PC-3 (cell line): Measurements from ENCODE around the gene NDC80. TPM values are rescaled to one million over a fixed set of nuclear protein-coding genes. Genes with fewer than 3 reads are reported as not detected.

Source experiments
- ATAC-seq: fragments of 200-7000 bp; cut with Tn5 transposase; 2 replicates; pipeline ENCODE4 v1.9.1; 2020; ENCODE audit warnings: mild to moderate bottlenecking, moderate library complexity
- BruUV-seq: library from RNA; stranded (reverse); fragments of 400-500 nt; replicated peaks from 2 replicates; lab custom pipeline; 2021; lab: Mats Ljungman, UMichigan
- CTCF ChIA-PET: fragments of 300-600 bp; sonication (Branson Sonifier 250); formaldehyde crosslinking; loops from one replicate; lab custom pipeline; 2022; ENCODE audit warnings: antibody characterized with exemption; lab: Charles Lee
- POLR2A ChIA-PET: fragments of 300-600 bp; sonication (Branson Sonifier 250); formaldehyde crosslinking; loops from one replicate; lab custom pipeline; 2022; ENCODE audit warnings: antibody characterized with exemption; ENCODE audit not compliant: unreplicated experiment; lab: Charles Lee
- DNase-seq: peaks from one replicate; pipeline ENCODE4 v3.0.0-alpha.2; 2015
- H2AFZ ChIP-seq: fragments of 300-600 bp; sonication (generic); 2 replicates; pipeline ENCODE4 v1.6.0; 2016; ENCODE audit warnings: antibody characterized with exemption, low read length
- H3F3A ChIP-seq: fragments of 300-600 bp; sonication (generic); one replicate; pipeline ENCODE4 v1.6.0; 2017; ENCODE audit warnings: antibody characterized with exemption, low read length, control low read depth, mild to moderate bottlenecking; ENCODE audit not compliant: unreplicated experiment
- H3K27ac ChIP-seq: fragments of 300-600 bp; sonication (generic); 2 replicates; pipeline ENCODE4 v1.5.1; 2016; ENCODE audit warnings: mild to moderate bottlenecking, low read length
- H3K27me3 ChIP-seq: fragments of 300-600 bp; sonication (generic); 2 replicates; pipeline ENCODE4 v1.6.1; 2016; ENCODE audit warnings: low read length, mixed read lengths
- H3K36me3 ChIP-seq: fragments of 300-600 bp; sonication (generic); 2 replicates; pipeline ENCODE4 v1.6.1; 2016; ENCODE audit warnings: low read depth, mixed run types, low read length, mixed read lengths
- H3K4me1 ChIP-seq: fragments of 300-600 bp; sonication (generic); 2 replicates; pipeline ENCODE4 v1.5.1; 2016; ENCODE audit warnings: low read length; ENCODE audit not compliant: insufficient read depth
- H3K4me2 ChIP-seq: fragments of 300-600 bp; sonication (generic); 2 replicates; pipeline ENCODE4 v1.6.0; 2016; ENCODE audit warnings: low read length
- H3K4me3 ChIP-seq: fragments of 300-600 bp; sonication (generic); 2 replicates; pipeline ENCODE4 v1.5.1; 2016; ENCODE audit warnings: mild to moderate bottlenecking, low read length, mixed read lengths
- H3K79me2 ChIP-seq: fragments of 300-600 bp; sonication (generic); 2 replicates; pipeline ENCODE4 v1.6.1; 2017; ENCODE audit warnings: low read length, mixed read lengths
- H3K9ac ChIP-seq: fragments of 300-600 bp; sonication (generic); 2 replicates; pipeline ENCODE4 v1.6.0; 2016; ENCODE audit warnings: mild to moderate bottlenecking, low read length
- H3K9me2 ChIP-seq: fragments of 300-600 bp; sonication (generic); replicated peaks from 2 replicates; pipeline ENCODE4 v1.6.1; 2016; ENCODE audit warnings: mixed run types, low read length, mixed read lengths
- H3K9me3 ChIP-seq: fragments of 300-600 bp; sonication (generic); 2 replicates; pipeline ENCODE4 v1.6.1; 2016; ENCODE audit warnings: low read length, mixed read lengths
- H4K20me1 ChIP-seq: fragments of 300-600 bp; sonication (generic); 2 replicates; pipeline ENCODE4 v1.6.1; 2016; ENCODE audit warnings: low read length, mixed read lengths
- CTCF ChIP-seq: fragments of 300-600 bp; sonication (generic); conservative IDR thresholded peaks from 2 replicates; pipeline ENCODE4 v1.5.1; 2017; ENCODE audit warnings: antibody characterized with exemption, low read depth, mild to moderate bottlenecking, low read length
- EZH2 ChIP-seq: fragments of 300-600 bp; sonication (generic); IDR thresholded peaks from one replicate; pipeline ENCODE4 v1.6.1; 2017; ENCODE audit warnings: antibody characterized with exemption, mild to moderate bottlenecking, low read length; ENCODE audit not compliant: unreplicated experiment
- EZH2phosphoT487 ChIP-seq: fragments of 300-600 bp; sonication (generic); IDR thresholded peaks from 2 replicates; pipeline ENCODE4 v1.6.1; 2018; ENCODE audit warnings: mild to moderate bottlenecking, antibody characterized with exemption, low read length, borderline replicate concordance
- intact Hi-C: fragments of 100-400 bp; cut with micrococcal nuclease; formaldehyde crosslinking; loops from 2 replicates; pipeline ENCODE4 v1.9.0; 2023
- total RNA-seq: library from RNA; depleted of rRNA; stranded (reverse); fragments of >200 nt; gene quantifications from 2 replicates; pipeline ENCODE4 v1.2.3, GENCODE V29; 2014

Gene NDC80
- total RNA-seq, 1 experiment from 2014 or later, result 53.4 TPM

- Histone ChIP-seq H3K9me3 (no peaks in the 10 kb centered on the region), H3K9me2 (no peaks in the 10 kb centered on the region), H3K79me2 (no peaks in the 10 kb centered on the region), H3K4me2 (no peak overlapping the region), H3K27ac (no peak overlapping the region), H3K4me1 (no peaks in the 10 kb centered on the region), H3K9ac (no peak overlapping the region), H4K20me1 (no peaks in the 10 kb centered on the region), H2AFZ (no peak overlapping the region), H3K27me3 (no peaks in the 10 kb centered on the region), H3K4me3 (no peak overlapping the region), H3F3A (no peaks in the 10 kb centered on the region), H3K36me3 (no peaks in the 10 kb centered on the region)
- DNase-seq (no peak), ATAC-seq (no peak)
- CTCF ChIA-PET, result interaction anchor here (0.6 kb wide), 1 partner anchor 1307 kb away, joined by 6 read pairs; no protein-coding TSS in a partner anchor
- POLR2A ChIA-PET, result no interaction called here
- intact Hi-C loops, result loop anchor here (10.0 kb wide), 1 partner anchor 795 kb away; no protein-coding TSS in a partner anchor
- no TSS peak for BruUV-seq
- no peak for TF ChIP-seq CTCF
- TF ChIP-seq EZH2phosphoT487, result no peak
- no peak for TF ChIP-seq EZH2
These were observed 21.9 kb upstream of the NDC80 start for GRCh38 chr18:2549462-2549861.

GRCh38 chr18:2551425-2551824, 19.9 kb upstream of the NDC80 start:
- no peaks in the 10 kb centered on the region for H3K79me2 ChIP-seq
- no peak overlapping the region for H3K27ac ChIP-seq
- no peaks in the 10 kb centered on the region for H3K4me1 ChIP-seq
- H3K4me2 ChIP-seq, result no peak overlapping the region
- no TSS peak for BruUV-seq
- H3K27me3 ChIP-seq, result no peaks in the 10 kb centered on the region
- no peaks in the 10 kb centered on the region for H3K9me2 ChIP-seq
- H4K20me1 ChIP-seq, result no peaks in the 10 kb centered on the region
- H3K36me3 ChIP-seq, result no peaks in the 10 kb centered on the region
- ATAC-seq (no peak), DNase-seq (no peak)
- no peak for TF ChIP-seq CTCF
- TF ChIP-seq EZH2, result no peak
- TF ChIP-seq EZH2phosphoT487, result no peak
- H3K9ac ChIP-seq, result no peak overlapping the region
- CTCF ChIA-PET, result no interaction called here
- no peak overlapping the region for H2AFZ ChIP-seq
- H3K4me3 ChIP-seq, result no peak overlapping the region
- POLR2A ChIA-PET, result no interaction called here
- H3F3A ChIP-seq, result no peaks in the 10 kb centered on the region
- intact Hi-C loops, result no loop called here
- no peaks in the 10 kb centered on the region for H3K9me3 ChIP-seq

GRCh38 chr18:2554696-2555095, 16.7 kb upstream of the NDC80 start:
- no peaks in the 10 kb centered on the region for H3K36me3 ChIP-seq
- no peak overlapping the region for H3K4me3 ChIP-seq
- no peaks in the 10 kb centered on the region for H3K79me2 ChIP-seq
- no peak for TF ChIP-seq EZH2phosphoT487
- no peak for TF ChIP-seq CTCF
- TF ChIP-seq EZH2, result no peak
- ChIA-PET CTCF (no interaction called here), POLR2A (interaction anchor here (0.7 kb wide), 1 partner anchor 296 kb away, joined by 6 read pairs; no protein-coding TSS in a partner anchor)
- H4K20me1 ChIP-seq, result no peaks in the 10 kb centered on the region
- no peaks in the 10 kb centered on the region for H3K4me1 ChIP-seq
- DNase-seq (no peak), ATAC-seq (no peak)
- H3F3A ChIP-seq, result no peaks in the 10 kb centered on the region
- H3K4me2 ChIP-seq, result no peak overlapping the region
- no peaks in the 10 kb centered on the region for H3K27me3 ChIP-seq
- no peaks in the 10 kb centered on the region for H3K9me2 ChIP-seq
- H3K27ac ChIP-seq, result no peak overlapping the region
- no TSS peak for BruUV-seq
- H3K9ac ChIP-seq, result no peak overlapping the region
- no peaks in the 10 kb centered on the region for H3K9me3 ChIP-seq
- intact Hi-C loops, result no loop called here
- H2AFZ ChIP-seq, result no peak overlapping the region
